ENCODE data around the gene TOMM22.

TOMM22 gene

DNA sequence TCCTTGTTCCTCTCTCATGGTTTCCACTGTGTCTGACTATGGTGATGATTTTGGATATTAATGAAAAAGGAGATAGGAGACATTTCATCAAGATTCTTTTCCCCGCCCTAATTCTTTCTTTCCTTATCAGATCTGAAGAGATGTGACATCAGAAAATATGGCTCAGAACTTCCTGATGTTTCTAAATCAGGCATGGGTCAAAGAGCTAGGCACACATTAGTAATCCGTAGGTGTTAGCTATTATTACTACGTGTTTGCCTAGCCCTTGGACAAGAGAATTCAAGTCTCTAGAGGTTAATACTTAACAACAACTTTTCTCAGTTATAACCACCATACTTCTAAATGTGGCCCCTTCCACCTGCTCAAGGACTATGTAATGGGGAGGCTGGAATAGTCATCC, 13.2 kb downstream of the TOMM22 start:
- in situ Hi-C loops (cut with MboI; ENCODE audit: low sequenced_read_pairs), result no loop called here

DNA sequence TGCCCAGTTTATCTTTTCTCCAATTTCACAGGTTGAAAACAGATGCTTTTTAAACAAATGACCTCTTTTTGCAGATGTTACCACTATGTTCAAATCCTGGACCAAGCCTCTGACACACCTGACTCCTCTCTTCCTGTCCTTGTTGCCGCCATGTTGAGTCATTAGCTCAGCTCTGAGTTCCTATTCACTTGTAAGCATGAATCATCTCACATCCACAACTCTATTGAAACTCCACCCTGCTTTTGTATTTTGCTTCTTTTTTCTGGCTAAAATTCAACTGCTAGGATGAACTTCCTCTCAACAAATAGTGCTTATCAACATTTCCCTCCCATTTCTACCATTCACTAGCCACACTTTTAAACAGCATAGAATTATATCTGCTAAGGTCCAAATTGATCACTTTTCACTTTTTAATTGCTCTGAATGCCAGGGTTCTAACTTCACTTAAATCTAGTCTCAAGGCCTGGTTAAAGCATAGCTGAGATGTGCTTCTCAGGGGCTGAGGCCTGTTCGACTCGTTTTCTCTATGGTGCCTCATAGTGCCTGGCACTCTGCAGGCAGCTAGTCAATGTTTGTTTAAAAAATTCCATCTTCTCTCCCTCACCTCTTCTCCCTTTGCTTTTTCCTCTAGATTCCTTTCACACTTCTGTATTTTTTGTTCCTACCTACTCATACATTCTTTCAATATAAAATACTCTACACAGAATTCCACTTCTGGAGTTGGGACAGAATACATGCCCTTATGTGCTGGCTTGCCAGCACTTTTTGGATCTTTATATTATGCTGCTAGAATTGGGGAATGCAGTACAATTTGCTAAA, 15.1 kb downstream of the TOMM22 start:
- in situ Hi-C loops (cut with MboI; ENCODE audit: low sequenced_read_pairs), result no loop called here

GRCh38 chr22:38697425-38698089, 15.8 kb downstream of the TOMM22 start:
- in situ Hi-C loops (cut with MboI; ENCODE audit: low sequenced_read_pairs), result no loop called here

DNA sequence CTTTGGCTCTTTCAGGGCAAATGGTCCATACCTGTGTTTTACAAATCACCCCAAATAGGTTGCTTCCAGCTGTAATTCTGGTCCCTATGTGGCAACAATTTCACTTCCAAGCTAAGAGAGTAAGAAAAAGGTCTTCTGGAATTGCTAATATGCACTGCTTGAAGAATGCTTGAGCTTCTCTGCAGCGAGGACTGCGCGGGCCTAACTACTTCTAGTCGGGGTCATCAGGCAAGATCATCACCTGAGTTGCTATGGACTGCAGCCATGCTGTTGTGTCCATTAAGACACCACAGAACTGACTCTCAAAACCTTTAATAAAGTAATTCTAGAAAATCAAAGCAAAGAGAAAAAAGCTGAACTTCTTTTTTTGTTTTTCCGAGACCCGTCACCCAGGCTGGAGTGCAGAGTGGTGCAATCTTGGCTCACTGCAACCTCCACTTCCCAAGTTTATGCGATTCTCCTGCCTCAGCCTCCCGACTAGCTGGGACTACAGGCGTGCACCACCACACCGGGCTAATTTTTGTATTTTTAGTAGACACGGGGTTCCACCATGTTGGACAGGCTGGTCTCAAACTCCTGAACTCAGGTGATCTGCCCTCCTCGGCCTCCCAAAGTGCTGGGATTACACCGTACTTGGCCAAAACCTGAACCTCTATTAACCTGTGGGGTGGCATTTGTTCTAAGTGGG, 16.8 kb downstream of the TOMM22 start:
- in situ Hi-C loops (cut with MboI; ENCODE audit: low sequenced_read_pairs), result no loop called here

GRCh38 chr22:38699143-38699542, 17.4 kb downstream of the TOMM22 start:
- in situ Hi-C loops (cut with MboI; ENCODE audit: low sequenced_read_pairs), result no loop called here

GRCh38 chr22:38699784-38700183, 18.0 kb downstream of the TOMM22 start:
- in situ Hi-C loops (cut with MboI; ENCODE audit: low sequenced_read_pairs), result no loop called here

- in situ Hi-C loops (cut with MboI; ENCODE audit: low sequenced_read_pairs), result no loop called here
These were observed 18.6 kb downstream of the TOMM22 start for GRCh38 chr22:38700270-38700788.

GRCh38 chr22:38700789-38701628, 19.3 kb downstream of the TOMM22 start, which contains the start of gene JOSD1:
Gene JOSD1 (minus strand): TSS chr22:38700943. CDS start chr22:38699987, 956 bp downstream.
- in situ Hi-C loops (cut with MboI; ENCODE audit: low sequenced_read_pairs), result no loop called here

DNA sequence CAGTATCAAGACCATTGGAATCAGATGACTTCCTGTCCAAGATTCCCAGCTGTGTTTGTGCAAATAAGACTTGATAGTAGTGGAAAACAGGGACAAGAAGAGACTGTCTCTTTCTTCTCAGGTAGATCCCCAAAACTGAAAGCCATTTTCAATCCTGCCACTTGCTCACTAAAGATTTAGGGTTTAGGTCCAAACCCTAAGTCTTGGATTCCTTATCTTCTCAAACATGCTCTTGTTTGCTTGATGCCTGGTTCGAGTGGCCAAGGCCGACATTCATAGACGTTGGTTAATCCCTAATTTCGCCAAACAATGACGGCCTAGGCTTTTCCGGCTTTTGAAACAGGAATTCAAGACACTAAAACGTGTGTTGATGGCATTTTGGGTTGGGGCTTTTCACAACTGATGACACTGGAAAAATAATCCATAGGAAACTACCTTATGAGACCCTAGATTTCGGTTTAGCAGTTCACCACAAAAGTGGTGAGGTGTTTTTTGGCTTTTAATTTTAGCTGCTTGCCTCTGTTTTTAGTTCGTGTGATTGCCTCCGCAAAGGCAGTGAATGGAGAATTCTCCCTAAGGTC, 23.0 kb downstream of the TOMM22 start:
- in situ Hi-C loops (cut with MboI; ENCODE audit: low sequenced_read_pairs), result no loop called here

- in situ Hi-C loops (cut with MboI; ENCODE audit: low sequenced_read_pairs), result no loop called here
These were observed 23.7 kb downstream of the TOMM22 start, which contains the start of gene GTPBP1 for GRCh38 chr22:38705235-38706100. Gene GTPBP1 (plus strand): TSS chr22:38705944. CDS start chr22:38705956, 12 bp downstream.

DNA sequence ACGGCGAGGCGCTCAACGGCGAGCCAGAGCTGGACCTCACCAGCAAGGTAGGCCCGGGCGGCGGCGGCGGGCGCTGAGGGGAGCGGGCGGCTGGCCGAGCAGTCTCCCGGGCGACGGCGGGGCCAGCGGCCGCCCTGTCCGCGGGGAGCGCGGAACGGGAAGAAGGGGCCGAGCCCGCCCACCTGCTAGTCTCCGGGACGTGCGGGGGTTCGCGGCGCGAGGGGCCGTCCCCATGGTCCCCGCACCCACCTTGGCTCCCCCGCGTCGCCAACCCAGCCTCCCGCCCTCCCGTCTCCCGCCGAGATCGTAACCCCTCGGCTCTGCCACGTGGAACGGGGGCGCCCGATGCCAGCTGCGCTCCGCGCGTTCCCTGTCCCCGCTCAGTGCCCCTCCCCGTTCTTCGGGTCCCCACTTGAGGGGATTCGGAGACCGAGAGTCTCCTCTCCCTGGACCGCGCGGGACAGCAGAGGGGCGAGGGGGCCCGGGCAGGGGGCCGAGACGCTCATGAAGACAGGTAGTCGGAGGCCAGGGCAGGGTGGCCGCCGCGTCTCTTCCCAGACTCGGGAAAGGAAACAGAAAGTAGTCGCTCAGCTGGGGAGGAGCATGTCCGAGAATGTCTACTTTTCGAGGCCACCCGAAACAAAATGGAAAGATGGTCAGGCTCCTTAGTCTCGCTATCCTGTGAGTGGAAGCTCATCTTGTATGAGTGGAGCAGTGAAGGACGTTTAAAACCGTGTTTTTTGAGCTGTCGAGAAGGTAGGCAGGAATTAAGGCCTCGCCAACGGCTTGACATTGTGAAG, 24.5 kb downstream of the TOMM22 start:
- in situ Hi-C loops (cut with MboI; ENCODE audit: low sequenced_read_pairs), result no loop called here

DNA sequence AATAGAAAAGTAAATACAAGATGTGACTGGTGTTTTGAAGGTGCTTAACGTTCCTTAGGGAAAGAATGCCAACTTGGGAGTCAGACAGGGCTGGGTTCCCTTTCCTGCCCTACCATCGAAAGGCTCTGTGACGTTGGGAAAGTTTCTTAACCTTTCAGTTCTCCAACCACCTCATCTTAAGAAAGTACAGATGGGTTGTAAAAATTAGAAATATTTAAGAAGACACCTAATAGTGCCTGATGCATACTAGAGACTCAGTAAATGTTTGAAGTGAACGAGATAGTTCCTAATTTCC, 25.1 kb downstream of the TOMM22 start:
- in situ Hi-C loops (cut with MboI; ENCODE audit: low sequenced_read_pairs), result no loop called here

- in situ Hi-C loops (cut with MboI; ENCODE audit: low sequenced_read_pairs), result no loop called here
These were observed 25.6 kb downstream of the TOMM22 start for GRCh38 chr22:38707346-38707745.

DNA sequence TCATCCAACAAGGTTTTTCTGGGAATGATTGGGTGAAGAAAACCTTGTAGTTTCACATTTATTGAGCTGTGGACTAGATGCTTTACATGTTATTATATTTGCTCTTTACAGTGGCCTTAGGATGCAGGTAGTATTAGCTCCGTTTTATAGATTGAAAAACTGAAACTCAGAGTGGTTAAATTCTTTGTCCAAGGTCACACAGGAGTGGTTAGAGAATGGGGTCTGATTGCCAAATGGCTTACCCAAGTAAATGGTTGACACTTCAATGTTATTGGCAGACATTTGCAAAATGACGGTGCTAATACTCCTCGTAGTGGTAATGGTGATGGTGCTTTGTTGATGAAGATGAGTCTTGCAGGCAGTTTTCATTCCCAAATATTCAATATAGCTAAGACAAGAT, 26.2 kb downstream of the TOMM22 start:
- in situ Hi-C loops (cut with MboI; ENCODE audit: low sequenced_read_pairs), result no loop called here

GRCh38 chr22:38709306-38709705, 27.5 kb downstream of the TOMM22 start:
- in situ Hi-C loops (cut with MboI; ENCODE audit: low sequenced_read_pairs), result no loop called here

DNA sequence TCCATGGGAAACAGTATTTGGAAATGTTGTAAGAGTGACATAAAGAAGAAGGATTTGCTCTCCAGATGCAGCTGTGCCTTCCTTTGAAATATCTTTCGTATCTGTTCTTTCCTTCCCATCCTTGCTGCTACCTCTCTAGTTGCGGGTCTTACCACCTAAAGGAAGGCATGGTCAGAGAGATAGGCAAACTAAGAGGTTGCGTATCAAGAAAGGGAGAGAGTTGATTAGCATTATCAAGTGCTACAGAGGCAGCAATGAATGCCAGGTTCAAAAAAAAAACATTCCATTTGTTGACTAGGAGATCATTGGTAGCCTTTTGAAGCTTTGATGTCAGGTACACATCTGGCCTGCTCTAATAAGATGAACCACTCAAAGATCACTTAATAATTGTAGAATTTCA, 28.6 kb downstream of the TOMM22 start:
- in situ Hi-C loops (cut with MboI; ENCODE audit: low sequenced_read_pairs), result no loop called here

GRCh38 chr22:38710866-38711265, 29.1 kb downstream of the TOMM22 start:
- in situ Hi-C loops (cut with MboI; ENCODE audit: low sequenced_read_pairs), result no loop called here

DNA sequence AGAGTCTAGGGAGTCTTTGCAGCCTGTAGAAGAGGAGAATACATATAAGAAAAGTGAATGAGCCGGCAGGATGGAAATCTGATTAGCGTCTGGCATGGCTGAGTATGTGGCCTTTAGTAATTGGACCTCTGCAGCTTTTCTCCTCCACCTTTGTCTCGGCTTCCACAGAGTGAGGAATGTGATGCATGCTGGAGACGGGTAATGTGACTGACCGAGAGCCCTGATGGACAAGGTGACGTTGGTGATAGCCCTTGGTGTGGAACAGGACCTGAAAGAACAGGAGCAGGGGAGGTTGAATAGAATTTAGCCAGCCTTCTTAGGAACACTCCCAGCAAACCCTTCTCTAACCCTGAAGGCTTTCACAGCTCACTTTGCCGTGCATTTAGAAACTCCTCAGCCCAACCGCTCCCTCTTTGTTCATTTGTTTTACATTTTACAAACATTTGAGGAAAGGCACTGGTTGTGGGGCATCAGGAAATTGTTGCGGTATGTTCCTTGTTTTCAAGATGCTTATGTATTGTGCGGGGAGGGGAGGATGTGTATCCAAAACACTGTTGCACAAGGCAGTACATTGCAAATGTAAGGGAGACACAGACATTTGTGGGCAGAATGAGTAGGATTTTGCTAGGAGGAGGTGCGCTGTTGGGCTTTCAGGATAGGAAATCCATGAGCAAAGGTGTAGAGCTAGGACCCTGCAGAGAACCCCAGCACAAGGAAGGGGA, 30.9 kb downstream of the TOMM22 start:
- in situ Hi-C loops (cut with MboI; ENCODE audit: low sequenced_read_pairs), result no loop called here
